ENCODE data around the gene STARD3.

STARD3 gene

GRCh38 chr17:39672522-39673334, 35.8 kb downstream of the STARD3 start:
- DNase-seq (ENCODE audit: low read depth): no peak

GRCh38 chr17:39673335-39674081, 36.6 kb downstream of the STARD3 start:
- DNase-seq (ENCODE audit: low read depth): no peak

GRCh38 chr17:39674179-39674578, 37.2 kb downstream of the STARD3 start:
- DNase-seq (ENCODE audit: low read depth): no peak

GRCh38 chr17:39674702-39675389, 37.9 kb downstream of the STARD3 start:
- DNase-seq (ENCODE audit: low read depth): no peak

- no peak for DNase-seq (ENCODE audit: low read depth)
Measured at GRCh38 chr17:39675390-39676082, 38.6 kb downstream of the STARD3 start.

- peak; percentile 24 for DNase-seq (ENCODE audit: low read depth)
Measured at GRCh38 chr17:39676198-39676819, 39.4 kb downstream of the STARD3 start.

GRCh38 chr17:39677072-39677471, 40.1 kb downstream of the STARD3 start:
- DNase-seq (ENCODE audit: low read depth): no peak

- no peak for DNase-seq (ENCODE audit: low read depth)
Measured at GRCh38 chr17:39677542-39678339, 40.8 kb downstream of the STARD3 start.

- DNase-seq (ENCODE audit: low read depth): no peak
Measured at GRCh38 chr17:39678340-39679116, 41.6 kb downstream of the STARD3 start.

- DNase-seq (ENCODE audit: low read depth): peak; percentile 21
Measured at GRCh38 chr17:39679521-39680192, 42.7 kb downstream of the STARD3 start.

GRCh38 chr17:39683295-39683939, 46.5 kb downstream of the STARD3 start:
- DNase-seq (ENCODE audit: low read depth): no peak

GRCh38 chr17:39684369-39685192, 47.6 kb downstream of the STARD3 start:
- no peak for DNase-seq (ENCODE audit: low read depth)

GRCh38 chr17:39687101-39687545, 50.2 kb downstream of the STARD3 start:
- DNase-seq (ENCODE audit: low read depth): no peak

- DNase-seq (ENCODE audit: low read depth): peak; percentile 64
Measured at GRCh38 chr17:39687546-39688474, 50.9 kb downstream of the STARD3 start, which contains the start of gene PGAP3. TSS of gene PGAP3 (minus strand) at chr17:39688057. CDS start at chr17:39688014, 43 bp downstream.

GRCh38 chr17:39688475-39688835, 51.5 kb downstream of the STARD3 start:
- no peak for DNase-seq (ENCODE audit: low read depth)

GRCh38 chr17:39688945-39689344, 52.0 kb downstream of the STARD3 start:
- no peak for DNase-seq (ENCODE audit: low read depth)

- DNase-seq (ENCODE audit: low read depth): no peak
Measured at GRCh38 chr17:39694593-39694992, 57.6 kb downstream of the STARD3 start.
